Esophagus squamous epithelium (tissue), 4 donors: ENCODE data around the gene TAS2R7.

Experiments
- POLR2A ChIP-seq, 4 donors: fragments of 450-650 bp; IDR thresholded peaks; one replicate each; pipeline ENCODE4 v1.6.1; 2017; ENCODE audit warnings: antibody characterized with exemption in 4 of 4, mild to moderate bottlenecking in 4 of 4, moderate library complexity in 3 of 4
- TF ChIP-seq, protein P1 (sequence below), 6 experiments: fragments of 450-650 bp in 4 of 6; fragments of 200-600 bp in 2 of 6; sonication (generic) in 2 of 6; IDR thresholded peaks; one replicate each; pipeline ENCODE4 v1.5.1; 2016 to 2019; ENCODE audit warnings: antibody characterized with exemption in 6 of 6, mild to moderate bottlenecking in 4 of 6, moderate library complexity in 4 of 6

DNA sequence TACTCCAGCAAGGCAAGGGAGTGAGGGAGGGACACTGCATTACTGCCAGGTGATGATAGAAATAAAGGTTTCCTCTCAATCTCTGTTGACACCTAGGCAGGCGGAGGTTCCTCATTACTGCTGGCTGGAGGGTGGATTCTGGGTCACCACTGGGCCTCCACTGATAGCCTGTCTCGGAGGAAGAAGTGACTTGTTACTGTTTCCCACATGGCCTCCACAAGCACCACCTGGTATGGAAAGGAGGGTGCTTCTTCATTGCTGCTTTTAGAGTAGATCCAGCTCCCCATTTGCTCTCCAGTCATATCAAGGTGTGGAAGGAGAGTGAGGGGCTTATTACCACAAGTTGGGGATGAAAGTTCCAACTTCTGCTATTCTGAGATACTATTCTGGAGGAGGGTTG, 40.4 kb upstream of the TAS2R7 start:
- TF ChIP-seq POLR2A (IDR thresholded peaks at IDR 0.05), result no peak
- TF ChIP-seq, protein P1, sequence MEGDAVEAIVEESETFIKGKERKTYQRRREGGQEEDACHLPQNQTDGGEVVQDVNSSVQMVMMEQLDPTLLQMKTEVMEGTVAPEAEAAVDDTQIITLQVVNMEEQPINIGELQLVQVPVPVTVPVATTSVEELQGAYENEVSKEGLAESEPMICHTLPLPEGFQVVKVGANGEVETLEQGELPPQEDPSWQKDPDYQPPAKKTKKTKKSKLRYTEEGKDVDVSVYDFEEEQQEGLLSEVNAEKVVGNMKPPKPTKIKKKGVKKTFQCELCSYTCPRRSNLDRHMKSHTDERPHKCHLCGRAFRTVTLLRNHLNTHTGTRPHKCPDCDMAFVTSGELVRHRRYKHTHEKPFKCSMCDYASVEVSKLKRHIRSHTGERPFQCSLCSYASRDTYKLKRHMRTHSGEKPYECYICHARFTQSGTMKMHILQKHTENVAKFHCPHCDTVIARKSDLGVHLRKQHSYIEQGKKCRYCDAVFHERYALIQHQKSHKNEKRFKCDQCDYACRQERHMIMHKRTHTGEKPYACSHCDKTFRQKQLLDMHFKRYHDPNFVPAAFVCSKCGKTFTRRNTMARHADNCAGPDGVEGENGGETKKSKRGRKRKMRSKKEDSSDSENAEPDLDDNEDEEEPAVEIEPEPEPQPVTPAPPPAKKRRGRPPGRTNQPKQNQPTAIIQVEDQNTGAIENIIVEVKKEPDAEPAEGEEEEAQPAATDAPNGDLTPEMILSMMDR (IDR thresholded peaks at IDR 0.05), result no peak
